Gastroesophageal sphincter (tissue), 4 donors: ENCODE data around the gene LEMD1. TPM values are rescaled to one million over a fixed set of nuclear protein-coding genes. Genes with fewer than 3 reads are reported as not detected.
"Not testable (repeated sequence)": the region's sequence is repeated elsewhere in the genome, so short reads cannot be mapped to it uniquely, and the experiment has no call there.

ENCODE experiments used
- ATAC-seq: fragments of 150-250 bp; one replicate; pipeline ENCODE4 v1.9.1; 2016; ENCODE audit warnings: mild to moderate bottlenecking, moderate library complexity
- H3K27ac ChIP-seq, 4 donors: fragments of 200-600 bp; sonication (generic) in 3 of 4; 1 replicate in 3 of 4; 2 replicates in 1 of 4; pipeline ENCODE4 v1.5.1; 2016 to 2019
- H3K27me3 ChIP-seq: fragments of 200-600 bp; sonication (generic); one replicate; pipeline ENCODE4 v1.5.1; 2019
- H3K36me3 ChIP-seq, 2 donors: fragments of 200-600 bp; sonication (generic); one replicate each; pipeline ENCODE4 v1.5.1; 2019; ENCODE audit warnings: control low read depth in 1 of 2
- H3K4me1 ChIP-seq, 3 donors: fragments of 200-600 bp; sonication (generic); 1 replicate in 2 of 3; 2 replicates in 1 of 3; pipeline ENCODE4 v1.5.1; 2016 to 2019; ENCODE audit warnings: control low read depth in 2 of 3
- H3K4me3 ChIP-seq, 2 donors: fragments of 200-600 bp; sonication (generic); one replicate each; pipeline ENCODE4 v1.5.1; 2019; ENCODE audit warnings: mild to moderate bottlenecking in 1 of 2, moderate library complexity in 1 of 2
- H3K9me3 ChIP-seq, 3 donors: fragments of 200-600 bp; sonication (generic); one replicate each; pipeline ENCODE4 v1.5.1; 2017 to 2019; ENCODE audit warnings: control low read depth in 2 of 3
- EP300 ChIP-seq: sonication (generic); formaldehyde crosslinking; IDR thresholded peaks from one replicate; pipeline ENCODE4 v1.6.1; 2017; ENCODE audit warnings: antibody characterized with exemption, mild to moderate bottlenecking
- POLR2A ChIP-seq, 2 donors: fragments of 450-650 bp; IDR thresholded peaks; one replicate each; pipeline ENCODE4 v1.6.1; 2017; ENCODE audit warnings: antibody characterized with exemption in 2 of 2, mild to moderate bottlenecking in 2 of 2, moderate library complexity in 1 of 2
- POLR2AphosphoS5 ChIP-seq: sonication (generic); formaldehyde crosslinking; IDR thresholded peaks from one replicate; pipeline ENCODE4 v1.6.1; 2017; ENCODE audit warnings: antibody characterized with exemption
- WGBS, 2 donors: methylation state at CpG; one replicate each; pipeline ENCODE4 v1.1.5; 2018; ENCODE audit warnings: low coverage in 1 of 2; 5-methylcytosine and 5-hydroxymethylcytosine counted together
- total RNA-seq, 4 donors: library from RNA; depleted of rRNA; stranded (reverse); fragments of >200 nt; gene quantifications; one replicate each; pipeline ENCODE4 v1.1.0, GENCODE V29; 2016
- TF ChIP-seq, protein P1 (sequence below), 4 experiments: fragments of 200-600 bp in 2 of 4; fragments of 450-650 bp in 2 of 4; sonication (generic) in 1 of 4; IDR thresholded peaks; one replicate each; pipeline ENCODE4 v1.5.1; 2017 to 2019; ENCODE audit warnings: antibody characterized with exemption in 4 of 4, mild to moderate bottlenecking in 2 of 4, moderate library complexity in 2 of 4

LEMD1 gene
- total RNA-seq, 4 donors from 2014 or later: not detected

DNA sequence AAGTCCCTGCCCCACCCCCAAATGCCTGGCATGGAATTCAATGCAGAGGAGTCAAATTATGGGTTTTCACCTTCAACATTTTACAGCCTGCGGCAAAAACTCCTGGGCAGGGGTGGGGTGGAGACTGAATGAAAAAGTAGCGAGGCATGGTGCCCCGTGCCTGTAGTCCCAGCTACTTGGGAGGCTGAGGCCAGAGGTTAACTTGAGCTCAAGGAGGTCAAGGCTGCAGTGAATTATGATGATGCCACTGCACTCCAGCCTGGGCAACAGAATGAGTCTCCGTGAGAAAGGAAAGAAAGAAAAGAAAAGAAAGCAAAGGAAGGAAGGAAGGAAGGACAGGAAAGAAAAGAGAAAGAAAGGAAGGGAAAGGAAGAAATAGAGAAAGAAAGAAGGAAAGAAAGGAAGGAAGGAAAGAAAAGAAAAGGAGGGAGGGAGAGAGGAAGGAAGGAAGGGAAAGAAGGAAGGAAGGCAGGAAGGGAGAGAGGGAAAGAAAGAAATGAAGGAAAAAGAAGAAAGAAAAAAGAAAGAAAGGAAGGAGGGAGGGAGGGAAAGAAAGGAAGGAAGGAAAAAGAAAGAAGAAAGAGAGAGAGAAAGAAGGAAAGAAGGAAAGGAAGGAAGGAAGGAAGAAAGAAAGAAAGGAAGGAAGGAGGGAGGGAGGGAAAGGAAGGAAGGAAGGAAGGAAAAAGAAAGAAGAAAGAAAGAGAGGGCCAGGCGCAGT lies 11.1 kb downstream of the LEMD1 start:
- TF ChIP-seq EP300 (no peak), POLR2AphosphoS5 (no peak), POLR2A (IDR thresholded peaks at IDR 0.05) (no peak)
- TF ChIP-seq, protein P1, sequence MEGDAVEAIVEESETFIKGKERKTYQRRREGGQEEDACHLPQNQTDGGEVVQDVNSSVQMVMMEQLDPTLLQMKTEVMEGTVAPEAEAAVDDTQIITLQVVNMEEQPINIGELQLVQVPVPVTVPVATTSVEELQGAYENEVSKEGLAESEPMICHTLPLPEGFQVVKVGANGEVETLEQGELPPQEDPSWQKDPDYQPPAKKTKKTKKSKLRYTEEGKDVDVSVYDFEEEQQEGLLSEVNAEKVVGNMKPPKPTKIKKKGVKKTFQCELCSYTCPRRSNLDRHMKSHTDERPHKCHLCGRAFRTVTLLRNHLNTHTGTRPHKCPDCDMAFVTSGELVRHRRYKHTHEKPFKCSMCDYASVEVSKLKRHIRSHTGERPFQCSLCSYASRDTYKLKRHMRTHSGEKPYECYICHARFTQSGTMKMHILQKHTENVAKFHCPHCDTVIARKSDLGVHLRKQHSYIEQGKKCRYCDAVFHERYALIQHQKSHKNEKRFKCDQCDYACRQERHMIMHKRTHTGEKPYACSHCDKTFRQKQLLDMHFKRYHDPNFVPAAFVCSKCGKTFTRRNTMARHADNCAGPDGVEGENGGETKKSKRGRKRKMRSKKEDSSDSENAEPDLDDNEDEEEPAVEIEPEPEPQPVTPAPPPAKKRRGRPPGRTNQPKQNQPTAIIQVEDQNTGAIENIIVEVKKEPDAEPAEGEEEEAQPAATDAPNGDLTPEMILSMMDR (IDR thresholded peaks at IDR 0.05): no peak

DNA sequence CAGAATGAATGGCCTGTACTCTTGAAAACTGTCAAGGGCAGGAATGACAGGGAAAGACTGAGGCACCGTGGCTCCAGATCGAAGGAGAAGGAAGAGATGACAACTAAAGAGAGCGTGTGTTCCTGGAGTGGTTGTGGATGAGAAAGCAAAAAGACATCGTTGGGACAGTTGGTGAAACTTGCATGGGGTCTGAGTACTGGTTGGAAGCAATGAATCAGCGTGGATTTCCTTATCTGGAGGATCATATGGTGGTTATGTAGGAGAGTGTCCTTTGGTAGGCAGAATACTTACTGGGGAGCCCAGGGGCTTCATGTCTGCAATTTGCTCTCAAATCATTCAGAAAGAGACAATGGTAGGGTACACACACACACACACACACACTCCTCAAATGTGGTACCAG lies 13.9 kb downstream of the LEMD1 start:
- H3K27ac ChIP-seq: no peak overlapping the region
- no peaks in the 10 kb centered on the region for H3K36me3 ChIP-seq
- no peak for ATAC-seq
- no peaks in the 10 kb centered on the region for H3K9me3 ChIP-seq
- H3K4me1 ChIP-seq: no peaks in the 10 kb centered on the region
- 80 to 86% methylated on average over 5 of the region's 5 CpGs for WGBS, 2 donors
- peaks cover 15% of the 10 kb centered on the region for H3K27me3 ChIP-seq
- H3K4me3 ChIP-seq: no peak overlapping the region
- TF ChIP-seq POLR2A (IDR thresholded peaks at IDR 0.05): no peak
- TF ChIP-seq POLR2AphosphoS5: no peak
- TF ChIP-seq, protein P1 (IDR thresholded peaks at IDR 0.05): no peak
- no peak for TF ChIP-seq EP300

More for the DNA sequence above, 11.1 kb downstream of the LEMD1 start:
- H3K27ac ChIP-seq: no peak overlapping the region
- WGBS, 2 donors: 60 to 90% methylated on average over 4 to 5 of the region's 5 CpGs
- H3K9me3 ChIP-seq: no peaks in the 10 kb centered on the region
- no peaks in the 10 kb centered on the region for H3K4me1 ChIP-seq
- no peak for ATAC-seq
- no peaks in the 10 kb centered on the region for H3K36me3 ChIP-seq
- peaks cover 15% of the 10 kb centered on the region for H3K27me3 ChIP-seq
- H3K4me3 ChIP-seq: no peak overlapping the region

DNA sequence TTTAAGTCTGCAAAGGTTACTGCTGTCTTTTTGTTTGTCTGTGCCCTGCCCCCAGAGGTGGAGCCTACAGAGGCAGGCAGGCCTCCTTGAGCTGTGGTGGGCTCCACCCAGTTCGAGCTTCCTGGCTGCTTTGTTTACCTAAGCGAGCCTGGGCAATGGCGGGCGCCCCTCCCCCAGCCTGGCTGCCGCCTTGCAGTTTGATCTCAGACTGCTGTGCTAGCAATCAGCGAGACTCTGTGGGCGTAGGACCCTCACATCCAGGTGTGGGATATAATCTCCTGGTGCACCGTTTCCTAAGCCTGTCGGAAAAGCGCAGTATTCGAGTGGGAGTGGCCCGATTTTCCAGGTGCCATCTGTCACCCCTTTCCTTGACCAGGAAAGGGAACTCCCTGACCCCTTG lies 15.6 kb downstream of the LEMD1 start:
- H3K4me3 ChIP-seq, H3K27ac ChIP-seq, H3K4me1 ChIP-seq, H3K9me3 ChIP-seq, H3K36me3 ChIP-seq, ATAC-seq: not testable (repeated sequence)
- WGBS, 2 donors: no CpG with 5 or more reads among the region's 12 CpGs
- H3K27me3 ChIP-seq: peaks cover 15% of the 10 kb centered on the region

DNA sequence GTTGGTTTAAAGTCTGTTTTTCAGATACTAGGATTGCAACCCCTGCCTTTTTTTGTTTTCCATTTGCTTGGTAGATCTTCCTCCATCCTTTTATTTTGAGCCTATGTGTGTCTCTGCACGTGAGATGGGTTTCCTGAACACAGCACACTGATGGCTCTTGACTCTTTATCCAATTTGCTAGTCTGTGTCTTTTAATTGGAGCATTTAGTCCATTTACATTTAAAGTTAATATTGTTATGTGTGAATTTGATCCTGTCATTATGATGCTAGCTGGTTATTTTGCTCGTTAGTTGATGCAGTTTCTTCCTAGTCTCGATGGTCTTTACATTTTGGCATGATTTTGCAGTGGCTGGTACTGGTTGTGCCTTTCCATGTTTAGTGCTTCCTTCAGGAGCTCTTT lies 17.4 kb downstream of the LEMD1 start:
- ATAC-seq, H3K27ac ChIP-seq, H3K9me3 ChIP-seq, H3K36me3 ChIP-seq, H3K4me1 ChIP-seq, H3K4me3 ChIP-seq: not testable (repeated sequence)
- H3K27me3 ChIP-seq: peaks cover 15% of the 10 kb centered on the region
- 71 to 74% methylated on average over 2 to 3 of the region's 3 CpGs for WGBS, 2 donors

DNA sequence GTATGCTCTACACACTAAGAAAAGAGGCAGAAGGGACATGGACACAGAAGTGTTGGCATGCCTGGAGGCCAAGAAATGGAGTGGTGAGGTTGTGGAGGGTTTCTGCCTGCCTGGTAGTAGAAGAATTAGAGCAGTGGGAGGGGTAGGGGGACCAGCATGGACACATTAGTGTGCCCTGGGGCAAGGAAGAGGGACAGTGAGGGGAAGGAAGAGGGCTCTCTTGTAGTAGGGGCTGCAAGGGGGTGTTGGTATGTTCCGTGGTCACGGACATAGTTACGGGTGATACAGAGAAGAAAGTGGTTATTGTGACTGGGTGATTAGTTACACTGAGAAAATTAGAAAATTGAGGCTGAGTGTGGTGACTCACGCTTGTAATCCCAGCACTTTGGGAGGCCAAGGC lies 23.3 kb downstream of the LEMD1 start:
- H3K36me3 ChIP-seq: no peaks in the 10 kb centered on the region
- no peak for ATAC-seq
- H3K27ac ChIP-seq: no peak overlapping the region
- WGBS, 2 donors: 87 to 90% methylated on average over 4 of the region's 4 CpGs
- H3K4me1 ChIP-seq: no peaks in the 10 kb centered on the region
- H3K4me3 ChIP-seq: no peak overlapping the region
- peaks cover 0 to 12% (median 0%) of the 10 kb centered on the region in 3 donors for H3K9me3 ChIP-seq
- TF ChIP-seq EP300: no peak
- TF ChIP-seq POLR2AphosphoS5: no peak
- TF ChIP-seq POLR2A (IDR thresholded peaks at IDR 0.05): no peak
- TF ChIP-seq, protein P1 (IDR thresholded peaks at IDR 0.05): no peak
- H3K27me3 ChIP-seq: peaks cover 5% of the 10 kb centered on the region

DNA sequence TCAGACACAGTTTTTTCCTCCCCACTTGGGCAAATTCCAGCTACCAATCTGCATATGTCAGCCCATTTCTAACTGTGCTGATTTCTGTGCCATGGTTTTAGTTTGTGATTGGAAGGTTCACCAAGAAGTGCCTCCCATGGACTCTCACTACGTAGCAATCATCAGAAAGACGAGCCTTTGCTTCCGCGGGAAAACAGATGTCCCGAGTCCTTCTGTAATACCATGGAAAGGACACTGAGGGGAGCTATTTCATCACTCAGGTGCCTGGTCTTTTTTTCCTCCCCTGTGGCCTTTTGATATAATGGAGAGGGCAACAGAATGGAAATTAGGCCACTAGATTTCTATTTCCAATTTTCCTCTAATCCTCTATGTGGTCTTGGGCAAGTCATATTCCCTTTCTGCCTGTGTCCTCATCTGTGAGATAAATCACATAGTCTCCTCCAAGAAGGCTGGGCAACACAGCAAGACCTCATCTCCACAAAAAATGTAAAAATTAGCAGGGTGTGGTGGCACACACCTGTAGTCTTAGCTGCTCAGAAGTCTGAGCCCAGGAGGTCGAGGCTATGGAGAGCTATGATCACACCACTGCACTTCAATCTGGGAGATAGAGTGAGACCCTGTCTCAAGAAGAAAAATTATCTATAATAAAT lies 24.8 kb downstream of the LEMD1 start:
- ATAC-seq: no peak
- Histone ChIP-seq H3K4me1 (no peaks in the 10 kb centered on the region), H3K27ac (no peak overlapping the region), H3K4me3 (no peak overlapping the region), H3K36me3 (no peaks in the 10 kb centered on the region), H3K9me3 (peaks cover 0 to 12% (median 0%) of the 10 kb centered on the region in 3 donors), H3K27me3 (peaks cover 7% of the 10 kb centered on the region)
- TF ChIP-seq, protein P1 (IDR thresholded peaks at IDR 0.05): peak; percentile 27 to 63 (median 53)
- no peak for TF ChIP-seq POLR2AphosphoS5
- 0 to 17% methylated on average over 2 to 5 of the region's 6 CpGs for WGBS, 2 donors
